ENCODE results near the gene TBC1D22A. TPM values are rescaled to one million over a fixed set of nuclear protein-coding genes. Genes with fewer than 3 reads are reported as not detected.

The TBC1D22A gene
- total RNA-seq, 2 experiments from 2014 or later: 22.3 to 43.9 TPM

- no peak for DNase-seq (ENCODE audit: low spot score)
- no peaks in the 10 kb centered on the region for H3K4me1 ChIP-seq (ENCODE audit: insufficient read depth, low read length, poor library complexity, severe bottlenecking)
- no peaks in the 10 kb centered on the region for H3K9me3 ChIP-seq (ENCODE audit: low read length)
- H2AFZ ChIP-seq (ENCODE audit: low read length): no peak overlapping the region
- POLR2A ChIA-PET: no interaction called here
- intact Hi-C loops (cut with micrococcal nuclease; ENCODE audit: unreplicated experiment): no loop called here
- no peak overlapping the region for H3K27ac ChIP-seq (ENCODE audit: low read depth, low read length, poor library complexity, severe bottlenecking)
- CTCF ChIA-PET (ENCODE audit: unreplicated experiment): no interaction called here
- H3K4me2 ChIP-seq (ENCODE audit: low read length): no peak overlapping the region
- no peak overlapping the region for H3K4me3 ChIP-seq (ENCODE audit: low read depth, low read length, poor library complexity, severe bottlenecking)
- H3K79me2 ChIP-seq (ENCODE audit: insufficient read depth, low read depth, low read length): no peaks in the 10 kb centered on the region
- no peaks in the 10 kb centered on the region for H4K20me1 ChIP-seq (ENCODE audit: insufficient read depth, low read length)
- BruUV-seq (replicated peaks): no TSS peak
- no peaks in the 10 kb centered on the region for H3K9me2 ChIP-seq (ENCODE audit: insufficient read depth, low read length)
- TF ChIP-seq CTCF (conservative IDR thresholded peaks at IDR 0.05; ENCODE audit: low read length) (no peak), EZH2phosphoT487 (IDR thresholded peaks at IDR 0.05; ENCODE audit: borderline replicate concordance, low read depth, low read length) (no peak)
- H3K36me3 ChIP-seq (ENCODE audit: insufficient read depth, low read length): no peaks in the 10 kb centered on the region
These were observed 380.9 kb downstream of the TBC1D22A start for GRCh38 chr22:47143249-47143938.

GRCh38 chr22:47144076-47144765 is 381.8 kb downstream of the TBC1D22A start:
- Histone ChIP-seq H3K9me3 (ENCODE audit: low read length) (no peaks in the 10 kb centered on the region), H2AFZ (ENCODE audit: low read length) (no peak overlapping the region), H3K4me3 (ENCODE audit: low read depth, low read length, poor library complexity, severe bottlenecking) (no peak overlapping the region), H3K27ac (ENCODE audit: low read depth, low read length, poor library complexity, severe bottlenecking) (no peak overlapping the region), H4K20me1 (ENCODE audit: insufficient read depth, low read length) (no peaks in the 10 kb centered on the region), H3K4me2 (ENCODE audit: low read length) (no peak overlapping the region), H3K4me1 (ENCODE audit: insufficient read depth, low read length, poor library complexity, severe bottlenecking) (no peaks in the 10 kb centered on the region), H3K79me2 (ENCODE audit: insufficient read depth, low read depth, low read length) (no peaks in the 10 kb centered on the region), H3K36me3 (ENCODE audit: insufficient read depth, low read length) (no peaks in the 10 kb centered on the region), H3K9me2 (ENCODE audit: insufficient read depth, low read length) (no peaks in the 10 kb centered on the region)
- intact Hi-C loops (cut with micrococcal nuclease; ENCODE audit: unreplicated experiment): no loop called here
- no peak for DNase-seq (ENCODE audit: low spot score)
- no TSS peak for BruUV-seq (replicated peaks)
- POLR2A ChIA-PET: no interaction called here
- CTCF ChIA-PET (ENCODE audit: unreplicated experiment): no interaction called here
- TF ChIP-seq CTCF (conservative IDR thresholded peaks at IDR 0.05; ENCODE audit: low read length) (no peak), EZH2phosphoT487 (IDR thresholded peaks at IDR 0.05; ENCODE audit: borderline replicate concordance, low read depth, low read length) (no peak)

GRCh38 chr22:47144791-47145425 is 382.5 kb downstream of the TBC1D22A start:
- H3K4me2 ChIP-seq (ENCODE audit: low read length): no peak overlapping the region
- ChIA-PET POLR2A (no interaction called here), CTCF (ENCODE audit: unreplicated experiment) (no interaction called here)
- H4K20me1 ChIP-seq (ENCODE audit: insufficient read depth, low read length): no peaks in the 10 kb centered on the region
- H3K4me1 ChIP-seq (ENCODE audit: insufficient read depth, low read length, poor library complexity, severe bottlenecking): no peaks in the 10 kb centered on the region
- H3K36me3 ChIP-seq (ENCODE audit: insufficient read depth, low read length): no peaks in the 10 kb centered on the region
- BruUV-seq (replicated peaks): no TSS peak
- H3K27ac ChIP-seq (ENCODE audit: low read depth, low read length, poor library complexity, severe bottlenecking): no peak overlapping the region
- H3K9me2 ChIP-seq (ENCODE audit: insufficient read depth, low read length): no peaks in the 10 kb centered on the region
- no peaks in the 10 kb centered on the region for H3K79me2 ChIP-seq (ENCODE audit: insufficient read depth, low read depth, low read length)
- no peak overlapping the region for H2AFZ ChIP-seq (ENCODE audit: low read length)
- H3K9me3 ChIP-seq (ENCODE audit: low read length): no peaks in the 10 kb centered on the region
- TF ChIP-seq EZH2phosphoT487 (IDR thresholded peaks at IDR 0.05; ENCODE audit: borderline replicate concordance, low read depth, low read length): no peak
- TF ChIP-seq CTCF (conservative IDR thresholded peaks at IDR 0.05; ENCODE audit: low read length): no peak
- no peak for DNase-seq (ENCODE audit: low spot score)
- intact Hi-C loops (cut with micrococcal nuclease; ENCODE audit: unreplicated experiment): no loop called here
- H3K4me3 ChIP-seq (ENCODE audit: low read depth, low read length, poor library complexity, severe bottlenecking): no peak overlapping the region

Measured in OCI-LY7 (cell line).